ENCODE measurements around the gene BRD2. TPM values are rescaled to one million over a fixed set of nuclear protein-coding genes. Genes with fewer than 3 reads are reported as not detected.

BRD2 gene
- total and polyA plus RNA-seq, 2 of the 4 experiments (the other 2 are of a cell fraction), result 99.5 to 144 TPM

- H3K56ac ChIP-seq (ENCODE audit: extremely low read depth, insufficient read depth, low read length), result no peak overlapping the region
- H2AK9ac ChIP-seq (replicated peaks; ENCODE audit: low read depth, low read length, poor library complexity), result no peak overlapping the region
- dilution Hi-C loops (cut with HindIII; ENCODE audit: low sequenced_read_pairs, unreplicated experiment), result no loop called here
- no peak overlapping the region for H3K9ac ChIP-seq (ENCODE audit: low read depth, low read length)
- H3K9me3 ChIP-seq (ENCODE audit: control insufficient read depth, insufficient read depth, low read length), result no peaks in the 10 kb centered on the region
- WGBS, 2 experiments (ENCODE audit: extremely low coverage in 2 of 2, insufficient read length in 1 of 2), result 69% methylated on average over 3 of the region's 4 CpGs; no CpG with 5 or more reads in 1 of the 2 experiments
- no peak overlapping the region for H2AK5ac ChIP-seq (ENCODE audit: low read depth, low read length)
- no peaks in the 10 kb centered on the region for H4K20me1 ChIP-seq (ENCODE audit: insufficient read depth, low read length)
- no peaks in the 10 kb centered on the region for H3K9me1 ChIP-seq (ENCODE audit: insufficient read depth, low read length)
- DNase-seq (no peak), ATAC-seq (ENCODE audit: low read depth) (no peak)
- H3K4ac ChIP-seq (ENCODE audit: low read depth, low read length), result no peak overlapping the region
- H2BK120ac ChIP-seq (ENCODE audit: low read depth, low read length), result no peak overlapping the region
- H3K27me3 ChIP-seq (ENCODE audit: control insufficient read depth, insufficient read depth, low read length), result peaks cover 15% of the 10 kb centered on the region
- H2BK15ac ChIP-seq (ENCODE audit: low read depth, low read length), result no peak overlapping the region
- no peak overlapping the region for H3K14ac ChIP-seq (replicated peaks; ENCODE audit: low read depth, low read length)
- no peak overlapping the region for H2BK20ac ChIP-seq (ENCODE audit: low read depth, low read length)
- in situ Hi-C loops (cut with MboI; ENCODE audit: low sequenced_read_pairs), result loop anchor here (5.0 kb wide), 1 partner anchor 42 kb away; no protein-coding TSS in a partner anchor
- no peak overlapping the region for H4K5ac ChIP-seq (ENCODE audit: low read depth, low read length)
- TF ChIP-seq NFE2L2 (IDR thresholded peaks at IDR 0.05; ENCODE audit: low read depth, low read length) (no peak), MAZ (IDR thresholded peaks at IDR 0.05; ENCODE audit: borderline replicate concordance, low read depth, low read length) (no peak), CTCF (conservative IDR thresholded peaks at IDR 0.05; ENCODE audit: low read depth, low read length) (no peak), BHLHE40 (IDR thresholded peaks at IDR 0.05; ENCODE audit: low read depth, low read length) (no peak), CEBPB (IDR thresholded peaks at IDR 0.05; ENCODE audit: low read depth, low read length) (no peak), USF2 (IDR thresholded peaks at IDR 0.05; ENCODE audit: low read depth, low read length) (no peak), SMC3 (IDR thresholded peaks at IDR 0.05; ENCODE audit: low read depth, low read length) (no peak)
- no peak overlapping the region for H3K4me2 ChIP-seq (ENCODE audit: low read depth, low read length)
- intact Hi-C loops (cut with micrococcal nuclease), result no loop called here
- no TSS peak for BruUV-seq (replicated peaks)
- no peak overlapping the region for H4K91ac ChIP-seq (ENCODE audit: insufficient read depth, low read depth, low read length)
- no peak overlapping the region for H3K4me3 ChIP-seq (ENCODE audit: insufficient read depth, low read depth, low read length)
- H3K4me1 ChIP-seq (ENCODE audit: control insufficient read depth, insufficient read depth, low read length), result no peaks in the 10 kb centered on the region
- no peak overlapping the region; the same call in 1 of the 2 replicates for H3K23ac ChIP-seq (ENCODE audit: low read depth, low read length)
- H2AFZ ChIP-seq (replicated peaks; ENCODE audit: low read length, poor library complexity), result no peak overlapping the region
- H2BK5ac ChIP-seq (ENCODE audit: low read depth, low read length, poor library complexity, severe bottlenecking), result no peak overlapping the region
- H3K36me3 ChIP-seq (ENCODE audit: control insufficient read depth, insufficient read depth, low read length), result no peaks in the 10 kb centered on the region
- ChIA-PET CTCF (interaction anchor here (1.3 kb wide), 2 partner anchors 19 to 49 kb away, joined by 3 to 5 read pairs; no protein-coding TSS in a partner anchor), POLR2A (ENCODE audit: unreplicated experiment) (no interaction called here)
- H4K8ac ChIP-seq (ENCODE audit: low read depth in 2 of 2, low read length in 2 of 2), result no peak overlapping the region
- no peak overlapping the region for H3K18ac ChIP-seq (ENCODE audit: low read depth, low read length)
- no peak overlapping the region for H3K27ac ChIP-seq (ENCODE audit: insufficient read depth, low read length)
- H3K79me1 ChIP-seq (ENCODE audit: low read depth in 1 of 2, low read length in 2 of 2), result no peaks in the 10 kb centered on the region
Observed at GRCh38 chr6:32935551-32936238, 32.7 kb upstream of the BRD2 start.
